CD4-positive, alpha-beta T cell treated with Interleukin-10 for 1 hour (primary cell): ENCODE results near the gene MVK.

Source experiments
- DNase-seq: peaks from one replicate; pipeline ENCODE4 v3.0.0-alpha.2; 2020

MVK gene

GRCh38 chr12:109567967-109568366 is 5.6 kb upstream of the MVK start:
- no peak for DNase-seq

DNA sequence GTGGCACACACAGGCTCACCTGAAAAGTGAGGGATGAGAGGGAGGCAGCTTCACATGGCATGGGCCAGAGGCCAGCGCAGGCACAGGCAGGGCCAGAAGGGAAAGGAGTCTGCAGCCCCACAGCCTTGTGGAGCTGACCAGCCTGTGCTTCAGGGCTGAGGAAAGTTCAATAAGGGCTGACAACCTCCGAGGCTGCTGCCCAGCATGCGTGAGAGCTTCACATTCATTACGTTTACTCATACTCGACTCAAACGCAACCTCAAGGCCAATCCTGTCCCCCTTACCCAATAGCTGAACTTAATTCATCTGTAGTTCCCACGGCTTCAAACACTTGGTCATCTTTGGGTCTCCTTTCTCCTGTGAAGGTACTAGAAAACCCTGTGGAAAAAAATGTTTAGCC is 5.1 kb upstream of the MVK start:
- no peak for DNase-seq

DNA sequence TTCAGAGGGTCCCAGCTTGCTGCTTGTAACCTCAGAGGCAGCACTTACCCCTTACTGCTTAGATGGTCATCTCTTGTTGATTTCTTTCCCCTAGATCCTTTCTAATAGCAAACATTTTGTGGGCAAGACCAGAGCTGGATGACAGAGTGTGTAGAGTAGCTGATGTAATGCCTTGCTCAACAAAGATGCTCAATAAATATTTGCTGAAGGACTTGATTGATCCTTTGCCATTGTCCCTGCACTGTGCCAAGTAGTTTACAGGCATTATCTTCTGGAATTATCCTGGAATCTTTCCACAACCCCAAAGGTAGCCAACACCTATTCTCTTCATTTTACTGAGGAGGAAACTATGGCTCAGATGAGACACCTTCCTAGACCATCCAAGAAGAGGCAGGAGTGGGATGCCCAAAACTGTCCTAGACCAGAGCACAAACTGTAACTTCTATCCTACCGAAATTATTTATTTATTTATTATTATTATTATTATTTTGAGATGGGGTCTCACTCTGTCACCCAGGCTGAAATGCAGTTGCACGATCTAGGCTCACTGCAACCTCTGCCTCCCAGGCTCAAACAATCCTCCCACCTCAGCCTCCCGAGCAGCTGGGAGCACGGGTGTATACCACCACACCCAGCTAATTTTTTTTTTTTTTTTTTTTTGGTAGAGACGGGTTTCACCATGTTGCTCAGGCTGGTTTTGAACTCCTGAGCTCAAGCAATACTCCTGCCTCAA is 1.7 kb upstream of the MVK start:
- DNase-seq: no peak

- DNase-seq: no peak
These were observed 1.1 kb upstream of the MVK start for GRCh38 chr12:109572506-109572845.

GRCh38 chr12:109573914-109574244 is 285 bp downstream of the MVK start:
- DNase-seq: no peak

- no peak for DNase-seq
These were observed 2.1 kb downstream of the MVK start for GRCh38 chr12:109575683-109576082.

- no peak for DNase-seq
These were observed 3.7 kb downstream of the MVK start for GRCh38 chr12:109577311-109577710.

DNA sequence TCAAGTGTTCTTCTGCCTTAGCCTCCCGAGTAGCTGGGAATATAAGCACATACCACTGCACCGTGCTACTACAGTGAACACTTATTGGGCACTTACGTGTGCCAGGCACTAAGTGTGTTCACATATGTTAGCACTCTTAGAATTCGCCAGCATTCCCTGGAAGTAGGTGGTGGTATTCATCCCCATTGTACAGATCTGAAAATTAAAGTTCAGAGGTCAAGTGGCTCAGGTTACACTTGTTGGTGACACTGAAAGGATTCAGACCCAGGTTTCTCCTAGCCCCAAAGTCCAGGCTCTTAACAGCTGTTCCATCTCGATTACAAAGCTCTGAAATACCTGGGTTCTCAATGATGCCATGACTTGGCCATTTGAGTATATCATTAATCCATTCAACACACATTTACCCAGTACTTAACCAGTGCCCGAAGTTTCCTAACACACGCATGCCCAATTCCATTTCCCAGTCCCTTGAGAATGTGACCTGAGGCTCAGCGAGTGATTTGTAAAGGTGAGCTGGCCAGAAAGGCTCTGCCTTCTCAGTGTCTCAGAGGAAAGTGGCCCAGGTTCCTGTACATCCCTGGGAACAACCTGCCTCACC is 4.8 kb downstream of the MVK start:
- no peak for DNase-seq

DNA sequence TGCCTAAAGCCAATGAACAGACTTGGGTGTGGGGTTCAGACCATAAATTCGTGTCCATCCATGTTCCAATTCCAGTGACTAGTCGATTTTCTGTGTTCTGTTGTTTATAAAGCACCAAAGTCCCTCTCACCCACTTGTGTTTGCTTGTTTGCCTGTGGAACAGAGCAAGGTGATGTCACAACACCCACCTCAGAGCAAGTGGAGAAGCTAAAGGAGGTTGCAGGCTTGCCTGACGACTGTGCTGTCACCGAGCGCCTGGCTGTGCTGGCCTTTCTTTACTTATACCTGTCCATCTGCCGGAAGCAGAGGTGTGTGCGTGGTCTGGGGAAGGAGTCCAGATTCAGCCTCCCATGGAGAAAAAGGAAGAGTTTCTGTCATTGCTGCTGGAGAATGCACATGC is 6.0 kb downstream of the MVK start:
- no peak for DNase-seq

DNA sequence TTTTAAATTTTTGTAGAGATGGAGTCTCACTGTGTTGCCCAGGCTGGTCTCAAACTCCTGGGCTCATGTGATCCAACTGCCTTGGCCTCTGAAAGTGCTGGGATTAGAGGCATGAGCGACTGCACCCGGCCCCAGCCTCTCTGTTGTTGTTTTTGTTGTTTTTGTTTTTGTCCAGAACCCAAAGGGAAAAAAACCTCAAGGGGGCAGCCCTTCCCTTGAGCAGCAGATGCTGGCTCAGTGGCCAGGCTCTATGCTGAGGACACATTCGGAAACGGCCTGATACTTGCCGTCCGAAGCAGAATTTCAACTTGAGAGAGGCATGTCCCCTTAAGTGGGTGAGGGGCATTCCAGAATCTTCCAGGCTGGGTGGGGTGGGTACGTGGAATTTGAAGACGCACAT is 6.7 kb downstream of the MVK start:
- DNase-seq: no peak

- DNase-seq: no peak
These were observed 7.2 kb downstream of the MVK start for GRCh38 chr12:109580684-109581333.

GRCh38 chr12:109581334-109581691 is 7.7 kb downstream of the MVK start:
- DNase-seq: no peak

GRCh38 chr12:109581856-109582255 is 8.3 kb downstream of the MVK start:
- no peak for DNase-seq

DNA sequence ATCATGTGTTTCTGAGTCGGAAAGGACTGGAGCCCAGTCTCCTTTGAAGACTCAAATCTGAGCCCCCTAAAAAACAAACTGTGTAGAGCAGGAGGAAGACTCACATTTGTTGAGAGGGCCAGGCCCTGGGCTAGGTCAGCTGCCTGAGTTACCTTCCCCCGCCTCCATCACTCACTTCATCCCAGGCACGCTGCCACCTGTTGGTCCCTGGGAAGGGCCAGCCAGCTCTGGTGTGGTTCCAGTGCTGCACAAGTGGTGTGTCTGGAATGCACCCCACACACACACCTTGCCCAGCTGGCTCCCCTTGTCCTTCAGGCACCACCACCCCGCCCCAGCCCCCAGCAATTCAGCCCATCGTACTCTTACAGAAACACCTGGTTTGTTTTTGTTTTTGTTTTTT is 9.0 kb downstream of the MVK start:
- no peak for DNase-seq

- DNase-seq: no peak
These were observed 10.1 kb downstream of the MVK start for GRCh38 chr12:109583733-109584132.

DNA sequence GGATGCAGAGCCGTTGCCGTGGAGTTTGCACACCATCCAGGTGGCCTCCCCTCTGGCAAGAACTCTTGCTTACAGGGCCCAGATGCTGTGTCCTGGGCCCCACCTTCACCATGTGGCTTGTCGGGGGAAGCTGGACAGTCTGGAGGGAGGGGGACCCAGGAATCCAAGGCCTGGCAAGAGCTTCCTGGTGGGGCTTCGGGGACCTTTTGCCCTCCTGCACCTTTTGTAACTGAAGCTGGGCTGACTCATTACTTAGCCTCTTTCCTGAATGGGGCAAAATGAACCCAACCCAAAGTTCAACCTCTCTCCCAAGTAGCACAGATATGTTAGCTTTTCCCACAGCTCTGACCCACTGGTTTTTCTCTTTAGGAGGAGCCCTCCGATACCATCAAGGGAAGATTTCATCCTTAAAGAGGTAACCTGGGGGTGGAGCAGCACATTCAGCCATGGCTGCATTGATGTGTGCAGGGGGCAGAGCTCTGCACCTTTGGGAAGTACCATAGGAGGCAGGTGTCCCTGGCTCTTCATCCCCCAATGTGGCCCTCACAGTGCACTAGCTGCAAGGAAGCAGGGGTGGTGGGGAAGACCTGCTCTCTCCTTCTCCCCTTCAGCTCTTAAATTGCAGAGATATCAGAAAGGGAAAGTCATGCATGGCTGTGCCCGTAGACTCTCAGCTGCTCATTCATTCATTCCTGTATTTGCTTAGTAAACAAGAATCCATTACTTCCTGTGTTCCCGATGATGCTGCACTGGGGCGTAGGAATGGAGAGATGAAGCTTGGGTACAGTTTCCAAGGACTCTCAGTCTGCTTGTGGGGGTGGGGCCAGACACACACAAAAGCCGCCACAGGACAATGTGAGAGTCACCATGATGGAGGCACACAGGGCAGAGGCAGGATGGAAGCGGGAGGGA is 13.0 kb downstream of the MVK start:
- no peak for DNase-seq

DNA sequence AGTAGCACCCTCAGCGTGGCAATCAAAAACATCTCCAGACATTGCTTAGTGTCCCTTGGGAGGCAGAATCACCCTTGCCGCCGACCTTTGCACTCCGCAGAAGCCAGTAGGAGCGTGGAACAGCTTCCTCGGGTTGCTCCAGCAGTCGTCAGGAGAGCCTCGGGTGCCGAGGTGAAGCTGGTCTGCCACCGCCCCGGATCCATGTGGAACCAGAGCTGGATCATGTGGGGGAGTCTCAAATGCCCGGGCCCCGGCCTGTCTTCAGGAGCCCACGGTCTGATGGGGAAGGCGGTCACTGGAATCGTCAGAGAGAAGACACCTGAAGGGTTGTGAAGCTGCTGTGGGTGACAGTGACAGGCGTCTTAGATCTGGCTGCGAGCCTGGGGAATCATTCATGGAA is 14.3 kb downstream of the MVK start:
- DNase-seq: no peak

DNA sequence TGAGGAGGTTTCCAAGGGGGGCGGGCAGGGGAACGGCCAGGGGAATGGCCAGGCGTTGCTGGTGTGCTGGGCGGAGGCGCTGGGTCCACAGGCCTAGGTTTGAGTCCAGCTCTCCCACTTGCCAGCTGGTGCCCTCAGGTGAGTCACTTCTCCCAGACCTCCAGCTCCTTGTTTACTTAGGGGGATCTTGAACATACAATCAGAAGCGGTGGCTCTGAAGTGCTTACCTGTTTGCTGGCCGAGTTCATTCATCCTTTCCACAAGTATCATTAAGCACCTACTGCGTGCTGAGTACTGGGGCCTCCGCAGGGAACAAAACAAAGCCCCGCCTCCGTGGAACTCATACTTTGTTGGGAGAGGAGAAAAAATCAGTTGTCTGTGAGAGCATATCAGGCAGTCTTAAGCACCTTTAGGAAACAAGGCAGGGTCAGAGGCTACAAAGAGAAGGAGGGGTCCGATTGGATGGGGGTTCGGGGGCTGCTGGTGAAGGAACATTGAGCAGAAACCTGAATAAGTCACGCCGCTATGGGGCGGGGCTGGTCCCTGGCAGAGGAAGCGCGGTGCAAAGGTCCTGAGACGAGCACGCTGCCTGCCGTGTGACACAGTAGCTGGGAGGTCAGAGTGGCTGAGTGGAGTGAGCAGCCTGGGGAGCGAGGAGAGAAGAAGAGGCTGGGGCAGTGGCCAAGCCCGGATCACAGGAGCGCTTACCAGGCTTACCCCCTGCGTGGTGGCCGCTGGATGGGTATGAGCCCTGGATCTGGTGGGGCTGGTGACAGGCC is 15.1 kb downstream of the MVK start:
- DNase-seq: no peak

GRCh38 chr12:109589240-109589590 is 15.6 kb downstream of the MVK start:
- DNase-seq: no peak

DNA sequence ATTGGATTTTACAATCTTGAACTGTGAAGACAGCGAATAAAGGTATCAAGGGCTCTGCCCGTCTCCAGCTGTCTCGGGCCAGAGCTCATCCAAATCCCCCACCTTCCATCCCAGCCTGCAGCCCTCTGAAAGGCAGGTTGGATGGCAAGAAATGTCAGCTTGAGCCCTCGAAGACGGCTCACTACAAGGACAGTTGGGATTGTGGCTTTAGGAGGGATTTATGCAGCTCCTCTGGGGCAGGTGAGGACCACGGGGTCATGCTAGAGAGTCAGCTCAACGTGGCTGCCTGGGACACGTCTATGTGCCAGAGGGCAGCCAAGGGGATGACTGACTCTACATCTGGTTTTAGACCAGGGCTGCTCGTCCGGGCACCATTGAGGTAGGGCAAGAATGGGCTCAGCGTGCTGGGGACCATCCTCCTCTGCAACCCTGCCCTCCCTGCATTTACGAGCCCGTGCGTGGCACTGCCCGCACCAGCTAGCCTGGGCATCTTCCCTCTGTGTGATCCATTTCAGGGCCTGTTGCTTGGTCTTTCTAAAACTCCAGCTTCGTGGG is 16.2 kb downstream of the MVK start:
- no peak for DNase-seq

DNA sequence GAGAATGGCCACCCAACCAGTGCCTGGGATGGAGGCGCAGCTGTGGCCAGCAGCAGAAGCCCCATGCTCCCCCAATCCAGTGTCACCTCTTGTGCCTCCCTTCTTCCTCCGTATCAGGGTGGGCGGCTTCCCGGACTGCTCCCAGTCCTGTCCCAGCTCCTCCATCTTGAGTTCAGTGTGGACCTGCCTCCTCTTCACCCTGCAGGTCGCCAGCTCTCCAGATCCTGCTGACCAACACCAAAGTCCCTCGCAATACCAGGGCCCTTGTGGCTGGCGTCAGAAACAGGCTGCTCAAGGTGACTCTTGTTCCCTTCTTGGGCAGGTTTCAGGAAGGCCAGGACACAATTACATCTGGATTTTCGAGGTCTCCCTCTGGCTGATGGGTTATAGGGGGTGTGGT is 17.0 kb downstream of the MVK start:
- no peak for DNase-seq

DNA sequence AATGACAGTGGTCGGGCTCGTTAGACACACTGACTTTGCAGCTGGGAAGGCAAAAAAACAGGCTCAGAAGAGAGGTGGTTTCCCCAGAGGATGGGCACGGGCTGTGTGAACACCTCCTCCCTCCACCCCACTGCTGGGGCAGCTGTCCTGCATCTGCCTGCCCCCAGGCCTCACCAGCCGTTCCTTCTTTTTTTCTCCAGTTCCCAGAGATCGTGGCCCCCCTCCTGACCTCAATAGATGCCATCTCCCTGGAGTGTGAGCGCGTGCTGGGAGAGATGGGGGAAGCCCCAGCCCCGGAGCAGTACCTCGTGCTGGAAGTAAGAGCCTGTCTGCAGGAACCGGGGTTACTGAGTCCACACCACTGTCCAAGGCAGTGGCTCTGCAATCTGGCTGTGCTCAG is 17.4 kb downstream of the MVK start:
- DNase-seq: no peak
